HPDE6-E6E7 (cell line): ENCODE results near the gene HDLBP.
A peak's percentile ranks its signal among the peaks of the same experiment; 100 is the strongest.

Experiments
- DNase-seq: peaks from one replicate; pipeline ENCODE4 v3.0.0; 2011; ENCODE audit warnings: missing footprints; ENCODE audit errors: extremely low spot score

Gene HDLBP

GRCh38 chr2:241228081-241228859 lies 87.2 kb downstream of the HDLBP start:
- no peak for DNase-seq

GRCh38 chr2:241227594-241227993 lies 87.9 kb downstream of the HDLBP start:
- DNase-seq = no peak

- no peak for DNase-seq
These were observed 88.5 kb downstream of the HDLBP start for GRCh38 chr2:241226723-241227572.

- no peak for DNase-seq
These were observed 89.5 kb downstream of the HDLBP start for GRCh38 chr2:241225983-241226382.

- no peak for DNase-seq
These were observed 89.9 kb downstream of the HDLBP start for GRCh38 chr2:241225545-241225944.

GRCh38 chr2:241224851-241225438 lies 90.5 kb downstream of the HDLBP start:
- no peak for DNase-seq

GRCh38 chr2:241224018-241224850 lies 91.2 kb downstream of the HDLBP start:
- no peak for DNase-seq

GRCh38 chr2:241223211-241224017 lies 92.1 kb downstream of the HDLBP start:
- DNase-seq = peak; percentile 46

GRCh38 chr2:241219856-241220356 lies 95.6 kb downstream of the HDLBP start:
- no peak for DNase-seq

- no peak for DNase-seq
These were observed 96.5 kb downstream of the HDLBP start for GRCh38 chr2:241219030-241219382.

GRCh38 chr2:241218131-241219029 lies 97.1 kb downstream of the HDLBP start:
- no peak for DNase-seq

- DNase-seq = peak; percentile 67
These were observed 98.0 kb downstream of the HDLBP start for GRCh38 chr2:241217320-241218031.

GRCh38 chr2:241216211-241216761 lies 99.2 kb downstream of the HDLBP start:
- no peak for DNase-seq

GRCh38 chr2:241215421-241215820 lies 100.1 kb downstream of the HDLBP start:
- no peak for DNase-seq

- DNase-seq = no peak
These were observed 100.7 kb downstream of the HDLBP start for GRCh38 chr2:241214766-241215165.

GRCh38 chr2:241214209-241214608 lies 101.3 kb downstream of the HDLBP start:
- DNase-seq = no peak

GRCh38 chr2:241213567-241213966 lies 101.9 kb downstream of the HDLBP start:
- DNase-seq = no peak

GRCh38 chr2:241213041-241213440 lies 102.4 kb downstream of the HDLBP start:
- DNase-seq = no peak

GRCh38 chr2:241211276-241211675 lies 104.2 kb downstream of the HDLBP start:
- DNase-seq = no peak
